HepG2 (cell line): ENCODE results near the gene SPG7. TPM values are rescaled to one million over a fixed set of nuclear protein-coding genes. Genes with fewer than 3 reads are reported as not detected.

Experiments used
- BCL6 ChIP-seq: IDR thresholded peaks from 2 replicates; pipeline ENCODE4 v1.6.1; 2016; ENCODE audit warnings: missing genetic modification reagents, missing compliant biosample characterization
- CBFB ChIP-seq: sonication (generic); formaldehyde crosslinking; IDR thresholded peaks from 2 replicates; pipeline ENCODE4 v1.4.0; 2020; ENCODE audit warnings: missing genetic modification reagents
- LCORL ChIP-seq, 2 experiments: fragments of 450-650 bp in 1 of 2; sonication (generic) in 1 of 2; formaldehyde crosslinking in 1 of 2; IDR thresholded peaks; 2 replicates each; pipeline versions ENCODE4 v1.5.0 to v1.6.1; 2017 to 2020; ENCODE audit warnings: antibody characterized with exemption in 1 of 2, missing genetic modification reagents in 1 of 2
- MAFF ChIP-seq: IDR thresholded peaks from 2 replicates; pipeline ENCODE4 v1.6.1; 2011; ENCODE audit warnings: low read depth, low read length, improper control_type of control experiment
- MTERF4 ChIP-seq: sonication (generic); formaldehyde crosslinking; IDR thresholded peaks from 2 replicates; pipeline ENCODE4 v1.8.0; 2023; ENCODE audit warnings: mild to moderate bottlenecking, missing genetic modification reagents
- SOX5 ChIP-seq: IDR thresholded peaks from 2 replicates; pipeline ENCODE4 v1.6.1; 2016; ENCODE audit warnings: borderline replicate concordance
- ZMYM4 ChIP-seq: sonication (generic); formaldehyde crosslinking; IDR thresholded peaks from 2 replicates; pipeline ENCODE4 v1.8.1; 2023; ENCODE audit warnings: mild to moderate bottlenecking, missing genetic modification reagents
- ZNF225 ChIP-seq: sonication (generic); formaldehyde crosslinking; IDR thresholded peaks from 2 replicates; pipeline ENCODE4 v1.4.0; 2020; ENCODE audit warnings: mild to moderate bottlenecking, missing genetic modification reagents
- ZNF296 ChIP-seq: sonication (generic); formaldehyde crosslinking; conservative IDR thresholded peaks from 2 replicates; pipeline ENCODE4 v1.5.0; 2020; ENCODE audit warnings: mild to moderate bottlenecking, missing genetic modification reagents
- ZNF546 ChIP-seq: sonication (generic); formaldehyde crosslinking; conservative IDR thresholded peaks from 2 replicates; pipeline ENCODE4 v1.8.1; 2023; ENCODE audit warnings: mild to moderate bottlenecking, missing genetic modification reagents
- ZNF703 ChIP-seq: sonication (generic); formaldehyde crosslinking; IDR thresholded peaks from 2 replicates; pipeline ENCODE4 v1.5.1; 2020; ENCODE audit warnings: missing genetic modification reagents, mild to moderate bottlenecking, moderate library complexity, borderline replicate concordance
- polyA plus RNA-seq, 8 experiments: library from polyadenylated mRNA; depleted of rRNA in 3 of 8; stranded (reverse) in 7 of 8; unstranded in 1 of 8; fragments of >200 nt; fragmentation: Illumina TruSeq in 4 of 8; extraction: Trizol in 4 of 8; gene quantifications; 2 replicates each; pipeline versions ENCODE4 v1.2.1 to v1.2.3, GENCODE V29; 2011 to 2016; ENCODE audit warnings: low read depth in 4 of 8, missing spikeins in 1 of 8, mixed read lengths in 1 of 8; ENCODE audit not compliant: insufficient read depth in 1 of 8
- total RNA-seq, 5 experiments: library from RNA; depleted of rRNA; stranded (reverse); fragments of >200 nt; fragmentation: Illumina TruSeq; extraction: Trizol; gene quantifications; 2 replicates each; pipeline ENCODE4 v1.2.3, GENCODE V29; 2016; ENCODE audit warnings: low read depth in 1 of 5
- TF ChIP-seq, protein P1 (sequence below): sonication (generic); formaldehyde crosslinking; IDR thresholded peaks from 2 replicates; pipeline ENCODE4 v1.9.0; 2021; ENCODE audit warnings: mild to moderate bottlenecking, missing genetic modification reagents
- TF ChIP-seq, protein P2 (sequence below): sonication (generic); formaldehyde crosslinking; IDR thresholded peaks from 2 replicates; pipeline ENCODE4 v1.4.0; 2020; ENCODE audit warnings: missing genetic modification reagents; ENCODE audit errors: not compliant biosample characterization
- TF ChIP-seq, protein P3 (sequence below): sonication (generic); formaldehyde crosslinking; IDR thresholded peaks from 2 replicates; pipeline ENCODE4 v1.4.0; 2020; ENCODE audit warnings: missing genetic modification reagents

SPG7 gene
- total and polyA plus RNA-seq, 2 of the 13 experiments (the other 11 are each of a cell fraction or from before 2014, with no cell fraction given) = 66.0 to 136 TPM

DNA sequence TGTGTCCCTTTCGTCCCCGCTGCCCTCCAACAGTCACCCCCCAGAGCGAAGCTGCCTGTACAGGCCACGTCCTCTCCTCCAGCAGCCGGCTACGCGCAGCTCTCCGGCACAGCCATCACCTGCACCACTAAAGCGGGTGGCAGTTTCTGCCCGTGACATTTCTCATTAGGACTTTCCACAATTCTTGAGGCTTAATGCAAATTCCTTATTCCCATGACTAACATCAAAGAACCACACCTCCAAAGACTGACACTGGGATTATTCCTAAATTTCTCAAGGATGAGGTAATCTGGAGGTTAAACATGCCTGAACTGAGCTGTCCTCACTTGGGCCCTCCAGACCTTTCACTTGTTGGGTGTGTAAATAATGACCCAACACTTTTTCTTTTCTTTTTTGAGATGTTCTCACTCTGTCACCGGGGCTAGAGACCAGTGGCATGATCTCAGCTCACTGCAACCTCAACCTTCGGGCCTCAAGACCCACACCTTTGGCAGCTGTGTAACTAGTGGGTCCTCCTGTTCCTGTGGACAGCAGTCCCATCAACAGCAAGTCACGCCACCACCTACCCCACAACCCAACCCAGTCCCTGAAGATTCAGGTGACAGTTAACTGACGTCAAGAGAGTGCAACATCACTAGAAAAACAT is 29.5 kb upstream of the SPG7 start (continued):
- TF ChIP-seq LCORL (IDR thresholded peaks at IDR 0.05) = no peak
- TF ChIP-seq LCORL (CRISPR knock-in tag; IDR thresholded peaks at IDR 0.05) = peak; percentile 79
- no peak for TF ChIP-seq MAFF
- TF ChIP-seq MTERF4 (CRISPR knock-in tag) = no peak
- TF ChIP-seq ZMYM4 = 0 out of 2 replicates have a peak, but pooled peaks have one; percentile 29
- no peak for TF ChIP-seq ZNF703 (CRISPR knock-in tag)
- no peak for TF ChIP-seq CBFB
- no peak for TF ChIP-seq ZNF296 (CRISPR knock-in tag)
- no peak for TF ChIP-seq ZNF546 (CRISPR knock-in tag)
- TF ChIP-seq, protein P1, sequence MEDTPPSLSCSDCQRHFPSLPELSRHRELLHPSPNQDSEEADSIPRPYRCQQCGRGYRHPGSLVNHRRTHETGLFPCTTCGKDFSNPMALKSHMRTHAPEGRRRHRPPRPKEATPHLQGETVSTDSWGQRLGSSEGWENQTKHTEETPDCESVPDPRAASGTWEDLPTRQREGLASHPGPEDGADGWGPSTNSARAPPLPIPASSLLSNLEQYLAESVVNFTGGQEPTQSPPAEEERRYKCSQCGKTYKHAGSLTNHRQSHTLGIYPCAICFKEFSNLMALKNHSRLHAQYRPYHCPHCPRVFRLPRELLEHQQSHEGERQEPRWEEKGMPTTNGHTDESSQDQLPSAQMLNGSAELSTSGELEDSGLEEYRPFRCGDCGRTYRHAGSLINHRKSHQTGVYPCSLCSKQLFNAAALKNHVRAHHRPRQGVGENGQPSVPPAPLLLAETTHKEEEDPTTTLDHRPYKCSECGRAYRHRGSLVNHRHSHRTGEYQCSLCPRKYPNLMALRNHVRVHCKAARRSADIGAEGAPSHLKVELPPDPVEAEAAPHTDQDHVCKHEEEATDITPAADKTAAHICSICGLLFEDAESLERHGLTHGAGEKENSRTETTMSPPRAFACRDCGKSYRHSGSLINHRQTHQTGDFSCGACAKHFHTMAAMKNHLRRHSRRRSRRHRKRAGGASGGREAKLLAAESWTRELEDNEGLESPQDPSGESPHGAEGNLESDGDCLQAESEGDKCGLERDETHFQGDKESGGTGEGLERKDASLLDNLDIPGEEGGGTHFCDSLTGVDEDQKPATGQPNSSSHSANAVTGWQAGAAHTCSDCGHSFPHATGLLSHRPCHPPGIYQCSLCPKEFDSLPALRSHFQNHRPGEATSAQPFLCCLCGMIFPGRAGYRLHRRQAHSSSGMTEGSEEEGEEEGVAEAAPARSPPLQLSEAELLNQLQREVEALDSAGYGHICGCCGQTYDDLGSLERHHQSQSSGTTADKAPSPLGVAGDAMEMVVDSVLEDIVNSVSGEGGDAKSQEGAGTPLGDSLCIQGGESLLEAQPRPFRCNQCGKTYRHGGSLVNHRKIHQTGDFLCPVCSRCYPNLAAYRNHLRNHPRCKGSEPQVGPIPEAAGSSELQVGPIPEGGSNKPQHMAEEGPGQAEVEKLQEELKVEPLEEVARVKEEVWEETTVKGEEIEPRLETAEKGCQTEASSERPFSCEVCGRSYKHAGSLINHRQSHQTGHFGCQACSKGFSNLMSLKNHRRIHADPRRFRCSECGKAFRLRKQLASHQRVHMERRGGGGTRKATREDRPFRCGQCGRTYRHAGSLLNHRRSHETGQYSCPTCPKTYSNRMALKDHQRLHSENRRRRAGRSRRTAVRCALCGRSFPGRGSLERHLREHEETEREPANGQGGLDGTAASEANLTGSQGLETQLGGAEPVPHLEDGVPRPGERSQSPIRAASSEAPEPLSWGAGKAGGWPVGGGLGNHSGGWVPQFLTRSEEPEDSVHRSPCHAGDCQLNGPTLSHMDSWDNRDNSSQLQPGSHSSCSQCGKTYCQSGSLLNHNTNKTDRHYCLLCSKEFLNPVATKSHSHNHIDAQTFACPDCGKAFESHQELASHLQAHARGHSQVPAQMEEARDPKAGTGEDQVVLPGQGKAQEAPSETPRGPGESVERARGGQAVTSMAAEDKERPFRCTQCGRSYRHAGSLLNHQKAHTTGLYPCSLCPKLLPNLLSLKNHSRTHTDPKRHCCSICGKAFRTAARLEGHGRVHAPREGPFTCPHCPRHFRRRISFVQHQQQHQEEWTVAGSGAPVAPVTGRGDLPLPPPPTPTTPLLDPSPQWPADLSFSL (CRISPR knock-in tag) = no peak
- peak; percentile 48; the same call in 1 of the 2 replicates for TF ChIP-seq BCL6
- TF ChIP-seq, protein P2, sequence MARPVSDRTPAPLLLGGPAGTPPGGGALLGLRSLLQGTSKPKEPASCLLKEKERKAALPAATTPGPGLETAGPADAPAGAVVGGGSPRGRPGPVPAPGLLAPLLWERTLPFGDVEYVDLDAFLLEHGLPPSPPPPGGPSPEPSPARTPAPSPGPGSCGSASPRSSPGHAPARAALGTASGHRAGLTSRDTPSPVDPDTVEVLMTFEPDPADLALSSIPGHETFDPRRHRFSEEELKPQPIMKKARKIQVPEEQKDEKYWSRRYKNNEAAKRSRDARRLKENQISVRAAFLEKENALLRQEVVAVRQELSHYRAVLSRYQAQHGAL (CRISPR knock-in tag) = no peak
- TF ChIP-seq SOX5 (CRISPR knock-in tag) = 0 out of 2 replicates have a peak, but pooled peaks have one; percentile 18
- TF ChIP-seq, protein P3, sequence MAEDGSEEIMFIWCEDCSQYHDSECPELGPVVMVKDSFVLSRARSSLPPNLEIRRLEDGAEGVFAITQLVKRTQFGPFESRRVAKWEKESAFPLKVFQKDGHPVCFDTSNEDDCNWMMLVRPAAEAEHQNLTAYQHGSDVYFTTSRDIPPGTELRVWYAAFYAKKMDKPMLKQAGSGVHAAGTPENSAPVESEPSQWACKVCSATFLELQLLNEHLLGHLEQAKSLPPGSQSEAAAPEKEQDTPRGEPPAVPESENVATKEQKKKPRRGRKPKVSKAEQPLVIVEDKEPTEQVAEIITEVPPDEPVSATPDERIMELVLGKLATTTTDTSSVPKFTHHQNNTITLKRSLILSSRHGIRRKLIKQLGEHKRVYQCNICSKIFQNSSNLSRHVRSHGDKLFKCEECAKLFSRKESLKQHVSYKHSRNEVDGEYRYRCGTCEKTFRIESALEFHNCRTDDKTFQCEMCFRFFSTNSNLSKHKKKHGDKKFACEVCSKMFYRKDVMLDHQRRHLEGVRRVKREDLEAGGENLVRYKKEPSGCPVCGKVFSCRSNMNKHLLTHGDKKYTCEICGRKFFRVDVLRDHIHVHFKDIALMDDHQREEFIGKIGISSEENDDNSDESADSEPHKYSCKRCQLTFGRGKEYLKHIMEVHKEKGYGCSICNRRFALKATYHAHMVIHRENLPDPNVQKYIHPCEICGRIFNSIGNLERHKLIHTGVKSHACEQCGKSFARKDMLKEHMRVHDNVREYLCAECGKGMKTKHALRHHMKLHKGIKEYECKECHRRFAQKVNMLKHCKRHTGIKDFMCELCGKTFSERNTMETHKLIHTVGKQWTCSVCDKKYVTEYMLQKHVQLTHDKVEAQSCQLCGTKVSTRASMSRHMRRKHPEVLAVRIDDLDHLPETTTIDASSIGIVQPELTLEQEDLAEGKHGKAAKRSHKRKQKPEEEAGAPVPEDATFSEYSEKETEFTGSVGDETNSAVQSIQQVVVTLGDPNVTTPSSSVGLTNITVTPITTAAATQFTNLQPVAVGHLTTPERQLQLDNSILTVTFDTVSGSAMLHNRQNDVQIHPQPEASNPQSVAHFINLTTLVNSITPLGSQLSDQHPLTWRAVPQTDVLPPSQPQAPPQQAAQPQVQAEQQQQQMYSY (CRISPR knock-in tag) = no peak
- no peak for TF ChIP-seq ZNF225 (CRISPR knock-in tag)
